HepG2 (cell line): ENCODE results near the gene CST3. TPM values are rescaled to one million over a fixed set of nuclear protein-coding genes. Genes with fewer than 3 reads are reported as not detected.

Experiments
- AKNA ChIP-seq: sonication (generic); formaldehyde crosslinking; IDR thresholded peaks from 2 replicates; pipeline ENCODE4 v1.4.0; 2020; ENCODE audit warnings: missing genetic modification reagents, borderline replicate concordance
- HNRNPL ChIP-seq: fragments of 200-400 bp; formaldehyde crosslinking; IDR thresholded peaks from 2 replicates; pipeline ENCODE4 v1.6.1; 2017; ENCODE audit warnings: mild to moderate bottlenecking, low read depth, low read length
- MYPOP ChIP-seq: sonication (generic); formaldehyde crosslinking; IDR thresholded peaks from 2 replicates; pipeline ENCODE4 v1.8.1; 2023; ENCODE audit warnings: mild to moderate bottlenecking, moderate library complexity, missing genetic modification reagents
- NR3C1 ChIP-seq: sonication (generic); formaldehyde crosslinking; IDR thresholded peaks from 2 replicates; pipeline ENCODE4 v1.4.0; 2020; ENCODE audit warnings: missing genetic modification reagents
- SMAD3 ChIP-seq: sonication (generic); formaldehyde crosslinking; IDR thresholded peaks from 2 replicates; pipeline ENCODE4 v1.4.0; 2020; ENCODE audit warnings: missing genetic modification reagents
- SNRNP70 ChIP-seq: fragments of 200-400 bp; formaldehyde crosslinking; IDR thresholded peaks from 2 replicates; pipeline ENCODE4 v1.6.1; 2017; ENCODE audit warnings: mild to moderate bottlenecking, low read depth, low read length, moderate library complexity
- TAF15 ChIP-seq: fragments of 200-400 bp; formaldehyde crosslinking; IDR thresholded peaks from one replicate; pipeline ENCODE4 v1.6.1; 2018; ENCODE audit warnings: mild to moderate bottlenecking, low read depth, low read length; ENCODE audit not compliant: poor library complexity, severe bottlenecking
- ZBTB33 ChIP-seq: sonication (generic); formaldehyde crosslinking; IDR thresholded peaks from 2 replicates; pipeline ENCODE4 v1.4.0; 2020; ENCODE audit warnings: missing genetic modification reagents
- ZBTB34 ChIP-seq: sonication (generic); formaldehyde crosslinking; IDR thresholded peaks from 2 replicates; pipeline ENCODE4 v1.8.0; 2022; ENCODE audit warnings: mild to moderate bottlenecking, missing genetic modification reagents
- ZBTB43 ChIP-seq: sonication (generic); formaldehyde crosslinking; conservative IDR thresholded peaks from 2 replicates; pipeline ENCODE4 v1.4.0; 2020; ENCODE audit warnings: missing genetic modification reagents
- ZC3H13 ChIP-seq: sonication (generic); formaldehyde crosslinking; IDR thresholded peaks from 2 replicates; pipeline ENCODE4 v1.8.1; 2023; ENCODE audit warnings: mild to moderate bottlenecking, missing genetic modification reagents, moderate library complexity
- ZNF543 ChIP-seq: sonication (generic); formaldehyde crosslinking; IDR thresholded peaks from 2 replicates; pipeline ENCODE4 v1.4.0; 2020; ENCODE audit warnings: mild to moderate bottlenecking, missing genetic modification reagents
- ZNF605 ChIP-seq: sonication (generic); formaldehyde crosslinking; IDR thresholded peaks from 2 replicates; pipeline ENCODE4 v1.8.0; 2022; ENCODE audit warnings: mild to moderate bottlenecking, missing genetic modification reagents
- ZNF672 ChIP-seq: sonication (generic); formaldehyde crosslinking; IDR thresholded peaks from 2 replicates; pipeline ENCODE4 v1.8.1; 2022; ENCODE audit warnings: missing genetic modification reagents
- polyA plus RNA-seq, 8 experiments: library from polyadenylated mRNA; depleted of rRNA in 3 of 8; stranded (reverse) in 7 of 8; unstranded in 1 of 8; fragments of >200 nt; fragmentation: Illumina TruSeq in 4 of 8; extraction: Trizol in 4 of 8; gene quantifications; 2 replicates each; pipeline versions ENCODE4 v1.2.1 to v1.2.3, GENCODE V29; 2011 to 2016; ENCODE audit warnings: low read depth in 4 of 8, missing spikeins in 1 of 8, mixed read lengths in 1 of 8; ENCODE audit not compliant: insufficient read depth in 1 of 8
- total RNA-seq, 5 experiments: library from RNA; depleted of rRNA; stranded (reverse); fragments of >200 nt; fragmentation: Illumina TruSeq; extraction: Trizol; gene quantifications; 2 replicates each; pipeline ENCODE4 v1.2.3, GENCODE V29; 2016; ENCODE audit warnings: low read depth in 1 of 5

The CST3 gene
- total and polyA plus RNA-seq, 2 of the 13 experiments (the other 11 are each of a cell fraction or from before 2014, with no cell fraction given), result 690 to 1,005 TPM

GRCh38 chr20:23630392-23630849, 7.3 kb downstream of the CST3 start (continued):
- no peak for TF ChIP-seq HNRNPL
- TF ChIP-seq ZBTB43 (CRISPR knock-in tag), result 0 out of 2 replicates have a peak, but pooled peaks have one; percentile 17
- no peak for TF ChIP-seq SNRNP70
- TF ChIP-seq NR3C1, result no peak
- TF ChIP-seq TAF15, result no peak
- TF ChIP-seq ZBTB34 (CRISPR knock-in tag), result no peak
- TF ChIP-seq SMAD3 (CRISPR knock-in tag), result no peak
- no peak for TF ChIP-seq ZBTB33
- no peak for TF ChIP-seq MYPOP (CRISPR knock-in tag)
- peak; percentile 5; the same call in 1 of the 2 replicates for TF ChIP-seq ZNF605 (CRISPR knock-in tag)
- TF ChIP-seq ZC3H13, result 0 out of 2 replicates have a peak, but pooled peaks have one; percentile 23
- no peak for TF ChIP-seq ZNF543 (CRISPR knock-in tag)
- no peak for TF ChIP-seq AKNA
- 0 out of 2 replicates have a peak, but pooled peaks have one; percentile 44 for TF ChIP-seq ZNF672
